Measurements from ENCODE around the gene SYTL3.

DNA sequence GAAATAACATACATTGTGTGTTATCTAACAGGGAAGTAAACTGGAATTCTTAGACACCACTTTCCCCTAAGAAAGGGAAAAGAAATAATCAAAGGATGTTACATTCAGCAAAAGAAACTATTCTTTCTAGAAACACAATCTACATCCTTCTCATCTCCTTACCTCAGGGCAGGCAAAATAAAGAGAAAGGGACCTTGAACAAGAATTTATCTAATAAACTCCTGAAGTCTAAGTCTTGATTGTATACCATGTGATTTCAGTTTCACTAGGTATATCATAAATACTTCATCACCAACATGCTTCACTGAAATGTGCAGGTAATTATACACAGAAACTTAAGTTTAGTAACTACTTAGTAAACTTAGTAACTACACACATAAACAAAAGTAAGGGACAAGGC is 154.4 kb downstream of the SYTL3 start:
- TF ChIP-seq, protein P1, sequence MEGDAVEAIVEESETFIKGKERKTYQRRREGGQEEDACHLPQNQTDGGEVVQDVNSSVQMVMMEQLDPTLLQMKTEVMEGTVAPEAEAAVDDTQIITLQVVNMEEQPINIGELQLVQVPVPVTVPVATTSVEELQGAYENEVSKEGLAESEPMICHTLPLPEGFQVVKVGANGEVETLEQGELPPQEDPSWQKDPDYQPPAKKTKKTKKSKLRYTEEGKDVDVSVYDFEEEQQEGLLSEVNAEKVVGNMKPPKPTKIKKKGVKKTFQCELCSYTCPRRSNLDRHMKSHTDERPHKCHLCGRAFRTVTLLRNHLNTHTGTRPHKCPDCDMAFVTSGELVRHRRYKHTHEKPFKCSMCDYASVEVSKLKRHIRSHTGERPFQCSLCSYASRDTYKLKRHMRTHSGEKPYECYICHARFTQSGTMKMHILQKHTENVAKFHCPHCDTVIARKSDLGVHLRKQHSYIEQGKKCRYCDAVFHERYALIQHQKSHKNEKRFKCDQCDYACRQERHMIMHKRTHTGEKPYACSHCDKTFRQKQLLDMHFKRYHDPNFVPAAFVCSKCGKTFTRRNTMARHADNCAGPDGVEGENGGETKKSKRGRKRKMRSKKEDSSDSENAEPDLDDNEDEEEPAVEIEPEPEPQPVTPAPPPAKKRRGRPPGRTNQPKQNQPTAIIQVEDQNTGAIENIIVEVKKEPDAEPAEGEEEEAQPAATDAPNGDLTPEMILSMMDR (conservative IDR thresholded peaks at IDR 0.05; ENCODE audit: low read depth, low read length) = no peak
- no peak for TF ChIP-seq EZH2phosphoT487 (IDR thresholded peaks at IDR 0.05; ENCODE audit: borderline replicate concordance, low read length)

Data from PC-3 (cell line).